ENCODE results near the gene HINT3.

DNA sequence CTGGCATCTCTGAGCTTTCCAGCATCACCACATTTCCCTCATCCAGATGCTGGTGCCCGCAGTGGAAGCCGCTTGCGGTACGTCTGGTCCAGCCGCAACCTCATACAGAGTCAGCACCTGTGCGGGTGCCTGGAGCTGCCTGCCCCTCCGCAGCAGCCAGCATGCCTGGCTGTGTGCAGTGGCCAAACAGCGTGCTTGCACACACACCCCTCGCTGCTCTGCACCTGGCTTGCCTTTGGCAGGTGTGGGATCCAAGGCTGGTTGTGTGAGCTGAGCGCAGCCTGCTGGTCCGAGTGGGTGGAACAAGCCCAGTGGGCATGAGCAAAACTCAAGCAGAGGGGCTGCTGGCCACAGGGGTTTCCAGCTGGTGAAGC lies 3.1 kb upstream of the HINT3 start:
- TF ChIP-seq, protein P1, sequence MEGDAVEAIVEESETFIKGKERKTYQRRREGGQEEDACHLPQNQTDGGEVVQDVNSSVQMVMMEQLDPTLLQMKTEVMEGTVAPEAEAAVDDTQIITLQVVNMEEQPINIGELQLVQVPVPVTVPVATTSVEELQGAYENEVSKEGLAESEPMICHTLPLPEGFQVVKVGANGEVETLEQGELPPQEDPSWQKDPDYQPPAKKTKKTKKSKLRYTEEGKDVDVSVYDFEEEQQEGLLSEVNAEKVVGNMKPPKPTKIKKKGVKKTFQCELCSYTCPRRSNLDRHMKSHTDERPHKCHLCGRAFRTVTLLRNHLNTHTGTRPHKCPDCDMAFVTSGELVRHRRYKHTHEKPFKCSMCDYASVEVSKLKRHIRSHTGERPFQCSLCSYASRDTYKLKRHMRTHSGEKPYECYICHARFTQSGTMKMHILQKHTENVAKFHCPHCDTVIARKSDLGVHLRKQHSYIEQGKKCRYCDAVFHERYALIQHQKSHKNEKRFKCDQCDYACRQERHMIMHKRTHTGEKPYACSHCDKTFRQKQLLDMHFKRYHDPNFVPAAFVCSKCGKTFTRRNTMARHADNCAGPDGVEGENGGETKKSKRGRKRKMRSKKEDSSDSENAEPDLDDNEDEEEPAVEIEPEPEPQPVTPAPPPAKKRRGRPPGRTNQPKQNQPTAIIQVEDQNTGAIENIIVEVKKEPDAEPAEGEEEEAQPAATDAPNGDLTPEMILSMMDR (IDR thresholded peaks at IDR 0.05; ENCODE audit: low read length), result peak; percentile 75
- TF ChIP-seq EZH2 (IDR thresholded peaks at IDR 0.05; ENCODE audit: borderline replicate concordance, low read length), result no peak

Measured in OCI-LY1 (cell line).